GM12864 (cell line): Measurements from ENCODE around the gene ZDHHC6.

Source experiments
- DNase-seq: peaks from one replicate; pipeline ENCODE4 v3.0.0-alpha.2; 2011; ENCODE audit warnings: low read depth
- H3K4me3 ChIP-seq: 2 replicates; pipeline ENCODE4 v1.5.1; 2011; ENCODE audit warnings: mild to moderate bottlenecking, low read depth, low read length, control low read depth
- TF ChIP-seq, protein P1 (sequence below): IDR thresholded peaks from 2 replicates; pipeline ENCODE4 v1.5.1; 2011; ENCODE audit warnings: low read depth, mild to moderate bottlenecking, moderate library complexity, low read length, control low read depth, inconsistent platforms; ENCODE audit errors: missing control alignments

The ZDHHC6 gene

DNA sequence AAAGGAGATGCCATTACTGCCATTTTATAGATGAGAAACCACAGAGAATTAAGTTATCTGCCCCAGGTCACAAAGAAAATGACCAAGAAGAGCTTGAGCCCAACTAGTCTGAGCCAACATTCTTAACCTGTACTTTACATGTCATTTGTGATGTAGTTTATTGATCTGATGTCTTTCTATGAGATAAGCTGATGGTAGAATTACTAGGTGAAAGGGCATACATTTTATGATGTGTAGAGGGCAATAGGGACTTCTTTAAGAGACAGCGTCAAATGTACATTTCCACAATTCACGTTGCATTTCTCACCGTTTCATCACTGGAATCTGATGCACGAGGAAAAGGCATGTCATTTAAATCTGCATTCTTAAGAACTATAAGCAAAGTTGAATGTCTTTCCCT is 61.5 kb downstream of the ZDHHC6 start:
- TF ChIP-seq, protein P1, sequence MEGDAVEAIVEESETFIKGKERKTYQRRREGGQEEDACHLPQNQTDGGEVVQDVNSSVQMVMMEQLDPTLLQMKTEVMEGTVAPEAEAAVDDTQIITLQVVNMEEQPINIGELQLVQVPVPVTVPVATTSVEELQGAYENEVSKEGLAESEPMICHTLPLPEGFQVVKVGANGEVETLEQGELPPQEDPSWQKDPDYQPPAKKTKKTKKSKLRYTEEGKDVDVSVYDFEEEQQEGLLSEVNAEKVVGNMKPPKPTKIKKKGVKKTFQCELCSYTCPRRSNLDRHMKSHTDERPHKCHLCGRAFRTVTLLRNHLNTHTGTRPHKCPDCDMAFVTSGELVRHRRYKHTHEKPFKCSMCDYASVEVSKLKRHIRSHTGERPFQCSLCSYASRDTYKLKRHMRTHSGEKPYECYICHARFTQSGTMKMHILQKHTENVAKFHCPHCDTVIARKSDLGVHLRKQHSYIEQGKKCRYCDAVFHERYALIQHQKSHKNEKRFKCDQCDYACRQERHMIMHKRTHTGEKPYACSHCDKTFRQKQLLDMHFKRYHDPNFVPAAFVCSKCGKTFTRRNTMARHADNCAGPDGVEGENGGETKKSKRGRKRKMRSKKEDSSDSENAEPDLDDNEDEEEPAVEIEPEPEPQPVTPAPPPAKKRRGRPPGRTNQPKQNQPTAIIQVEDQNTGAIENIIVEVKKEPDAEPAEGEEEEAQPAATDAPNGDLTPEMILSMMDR: no peak
- H3K4me3 ChIP-seq: no peak overlapping the region
- no peak for DNase-seq

DNA sequence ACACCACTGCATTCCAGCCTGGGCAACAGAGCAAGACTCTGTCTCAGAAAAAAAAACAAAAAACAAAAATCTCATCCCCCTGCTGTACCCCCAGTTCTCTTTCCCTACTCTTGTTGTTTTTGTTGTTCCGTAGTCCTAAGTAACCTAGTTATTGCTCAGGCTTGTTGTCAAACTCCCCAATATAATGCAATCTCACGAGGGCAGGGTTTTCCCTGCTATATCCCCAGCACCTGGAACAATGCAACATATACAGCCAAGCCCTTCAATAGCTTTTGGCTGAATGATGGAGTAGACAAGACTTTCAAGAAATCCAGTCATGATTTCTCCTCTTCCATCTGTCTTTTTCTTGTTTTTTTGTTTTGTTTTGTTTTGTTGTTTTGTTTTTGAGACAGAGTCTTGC is 62.6 kb downstream of the ZDHHC6 start:
- DNase-seq: no peak
- H3K4me3 ChIP-seq: no peak overlapping the region
- TF ChIP-seq, protein P1: no peak

DNA sequence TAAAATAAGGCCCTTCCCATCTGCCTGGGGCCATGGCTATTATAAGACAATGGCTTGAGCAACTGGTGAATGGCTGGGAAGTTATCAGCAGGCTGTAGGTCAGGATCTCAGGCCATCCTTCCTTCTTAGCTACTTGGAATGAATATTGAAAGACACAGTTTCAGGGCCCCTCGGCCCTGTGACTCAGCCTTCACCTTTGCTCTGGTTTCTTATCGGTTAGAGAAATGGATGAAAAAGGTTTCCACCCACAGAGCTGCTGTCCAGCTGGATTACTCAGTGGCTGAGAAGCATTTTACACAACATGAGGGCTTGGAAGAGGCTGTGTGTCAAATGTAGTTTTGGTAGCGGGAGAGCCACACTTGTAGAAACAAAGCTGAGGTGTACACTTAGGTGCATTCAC is 63.4 kb downstream of the ZDHHC6 start:
- DNase-seq: no peak
- no peak overlapping the region for H3K4me3 ChIP-seq
- TF ChIP-seq, protein P1: no peak

DNA sequence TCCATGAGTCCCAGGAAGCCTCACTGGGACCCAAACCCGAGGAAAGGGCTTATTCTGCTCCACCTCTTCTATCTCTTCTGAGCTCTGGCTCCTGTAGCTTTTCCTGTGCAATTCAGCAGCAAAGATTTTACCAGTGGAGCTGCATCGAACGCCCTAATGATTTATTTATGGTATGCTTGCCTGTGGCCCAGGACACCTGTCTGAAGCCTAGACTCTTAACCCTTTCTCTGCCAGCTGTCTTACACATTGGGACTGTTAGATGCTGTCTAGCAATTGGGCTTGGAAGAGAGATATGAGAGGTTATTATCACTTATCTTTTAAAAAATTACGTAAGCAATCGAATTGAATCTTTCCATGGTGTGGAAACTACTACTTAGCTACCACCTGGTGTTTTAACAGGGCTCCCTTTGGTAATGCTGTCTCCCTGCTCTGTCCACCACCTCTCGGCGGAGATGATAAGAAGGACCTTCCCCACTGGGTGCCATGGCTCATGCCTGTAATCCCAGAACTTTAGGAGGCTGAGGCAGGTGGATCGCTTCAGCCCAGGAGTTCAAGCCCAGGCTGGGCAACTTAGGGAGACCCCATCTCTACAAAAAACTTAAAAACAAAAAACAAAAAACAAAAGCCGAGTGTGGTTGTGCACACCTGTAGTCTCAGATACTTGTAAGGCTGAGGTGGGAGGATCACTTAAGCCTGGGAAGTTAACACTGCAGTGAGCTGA is 64.0 kb downstream of the ZDHHC6 start:
- no peak overlapping the region for H3K4me3 ChIP-seq
- TF ChIP-seq, protein P1: no peak
- no peak for DNase-seq
